ENCODE data around the gene SETD7.

DNA sequence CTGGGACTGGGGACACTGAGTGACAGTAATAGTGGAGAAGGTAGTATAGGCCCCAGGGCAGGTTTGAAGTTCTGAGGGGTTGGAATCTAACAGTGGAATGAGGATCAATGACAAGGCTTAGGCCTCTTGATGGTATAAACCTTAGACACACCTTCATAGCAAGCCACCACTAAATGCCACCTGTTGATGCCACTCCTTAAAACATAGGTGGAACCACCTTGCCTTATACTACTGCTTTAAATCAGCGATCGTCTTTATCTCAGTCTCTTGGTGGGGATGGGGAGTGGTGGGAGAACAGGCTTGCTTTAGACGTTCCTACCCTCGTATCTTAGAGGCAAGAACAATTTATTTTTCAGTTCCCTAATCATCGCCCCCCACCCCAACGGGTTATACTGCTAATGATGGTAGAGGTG is 100.9 kb downstream of the SETD7 start:
- TF ChIP-seq CTCF (conservative IDR thresholded peaks at IDR 0.05 in 1 of 2, IDR thresholded peaks at IDR 0.05 in 1 of 2; ENCODE audit: extremely low read depth in 1 of 2, insufficient read depth in 1 of 2, low read depth in 1 of 2, low read length in 2 of 2) (no peak), EZH2 (IDR thresholded peaks at IDR 0.05; ENCODE audit: borderline replicate concordance, low read length) (no peak)
